NCI-H1694 (cell line): ENCODE results near the gene EFNB2.

Source experiments
- DNase-seq: peaks from one replicate; lab custom pipeline; 2025; lab: John Stamatoyannopoulos, UW

The EFNB2 gene

GRCh38 chr13:106535552-106536243 is at the start of gene EFNB2:
Gene EFNB2, minus strand, starts transcription at chr13:106535662. Its CDS starts 698 bp downstream, at chr13:106534964.
- peak; percentile 88 for DNase-seq

GRCh38 chr13:106581225-106581624 is 45.8 kb upstream of the EFNB2 start:
- DNase-seq, result no peak

GRCh38 chr13:106575896-106576295 is 40.4 kb upstream of the EFNB2 start:
- DNase-seq, result no peak

- DNase-seq, result no peak
Observed at GRCh38 chr13:106573868-106574267, 38.4 kb upstream of the EFNB2 start.

- no peak for DNase-seq
Observed at GRCh38 chr13:106573284-106573846, 37.9 kb upstream of the EFNB2 start.

GRCh38 chr13:106570299-106570852 is 34.9 kb upstream of the EFNB2 start:
- DNase-seq, result no peak

- DNase-seq, result no peak
Observed at GRCh38 chr13:106569233-106570095, 34.0 kb upstream of the EFNB2 start.

GRCh38 chr13:106568299-106569003 is 33.0 kb upstream of the EFNB2 start:
- no peak for DNase-seq

- DNase-seq, result peak; percentile 75
Observed at GRCh38 chr13:106567474-106568298, 32.2 kb upstream of the EFNB2 start, which contains the start of gene ARGLU1. Gene ARGLU1, minus strand, starts transcription at chr13:106568137. Its CDS starts 218 bp downstream, at chr13:106567919.

GRCh38 chr13:106566641-106567473 is 31.4 kb upstream of the EFNB2 start:
- DNase-seq, result peak; percentile 12

GRCh38 chr13:106565127-106565775 is 29.8 kb upstream of the EFNB2 start:
- no peak for DNase-seq

- no peak for DNase-seq
Observed at GRCh38 chr13:106562301-106562700, 26.8 kb upstream of the EFNB2 start.

GRCh38 chr13:106561551-106562170 is 26.2 kb upstream of the EFNB2 start:
- no peak for DNase-seq

GRCh38 chr13:106560821-106561220 is 25.4 kb upstream of the EFNB2 start:
- no peak for DNase-seq

- no peak for DNase-seq
Observed at GRCh38 chr13:106558527-106558926, 23.1 kb upstream of the EFNB2 start.

- DNase-seq, result no peak
Observed at GRCh38 chr13:106555631-106556328, 20.3 kb upstream of the EFNB2 start.

- DNase-seq, result no peak
Observed at GRCh38 chr13:106551751-106552150, 16.3 kb upstream of the EFNB2 start.

GRCh38 chr13:106551350-106551749 is 15.9 kb upstream of the EFNB2 start:
- no peak for DNase-seq
